ENCODE data around the gene POLG.

Gene POLG

DNA sequence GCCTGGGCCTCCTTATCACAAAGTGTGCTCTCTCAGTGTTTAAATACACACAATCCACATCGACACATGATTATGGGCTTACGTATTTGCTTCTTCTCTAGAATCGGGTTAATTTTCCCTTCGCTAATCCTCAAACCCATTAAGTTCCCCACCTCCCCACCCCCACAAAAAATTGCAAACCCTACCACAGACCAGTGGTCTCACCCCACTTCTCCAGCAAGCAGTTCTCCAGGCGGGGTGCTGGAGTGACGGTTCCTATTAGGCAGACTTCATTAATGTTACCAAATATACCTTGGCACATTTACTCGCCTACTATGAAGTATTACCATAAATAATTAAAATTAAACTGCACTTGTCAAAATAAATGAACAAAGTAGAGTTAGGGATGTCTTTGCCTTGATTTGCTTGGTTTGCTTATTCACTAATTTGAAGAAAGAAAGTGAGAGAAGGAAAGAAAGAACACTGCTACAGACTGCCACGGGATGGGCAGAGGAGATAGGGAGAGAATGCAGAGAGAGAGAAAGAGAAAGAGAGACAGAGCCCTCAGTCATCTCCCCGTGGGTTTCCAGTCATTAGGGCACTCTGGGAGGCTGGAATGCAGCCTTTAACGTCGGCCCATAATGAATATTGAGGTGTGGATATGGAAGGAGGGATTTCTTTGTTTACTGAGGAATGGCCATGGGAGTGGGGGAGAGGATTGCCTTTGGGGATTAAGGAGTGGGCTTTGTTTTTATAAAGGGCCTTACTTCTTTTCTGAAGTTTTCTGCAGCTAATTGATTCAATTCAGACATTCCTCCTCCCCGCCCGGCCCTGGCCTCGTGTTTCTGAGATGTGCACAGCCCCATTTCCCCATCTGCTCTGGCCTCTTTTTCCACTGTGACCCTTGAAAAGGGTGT, 39.7 kb upstream of the POLG start:
- Histone ChIP-seq H2AFZ (no peak overlapping the region), H3K79me2 (no peaks in the 10 kb centered on the region), H3K36me3 (ENCODE audit: control insufficient read depth, insufficient read depth, low read length) (no peaks in the 10 kb centered on the region), H3K9ac (no peak overlapping the region), H3K27ac (no peak overlapping the region), H3K4me3 (ENCODE audit: low read depth, low read length) (no peak overlapping the region), H3K9me3 (ENCODE audit: control insufficient read depth, low read length) (no peaks in the 10 kb centered on the region), H3K4me2 (ENCODE audit: low read length) (no peak overlapping the region), H3K27me3 (ENCODE audit: control insufficient read depth, insufficient read depth, low read length) (peaks cover 11% of the 10 kb centered on the region), H3K4me1 (no peaks in the 10 kb centered on the region)
- TF ChIP-seq, protein P1, sequence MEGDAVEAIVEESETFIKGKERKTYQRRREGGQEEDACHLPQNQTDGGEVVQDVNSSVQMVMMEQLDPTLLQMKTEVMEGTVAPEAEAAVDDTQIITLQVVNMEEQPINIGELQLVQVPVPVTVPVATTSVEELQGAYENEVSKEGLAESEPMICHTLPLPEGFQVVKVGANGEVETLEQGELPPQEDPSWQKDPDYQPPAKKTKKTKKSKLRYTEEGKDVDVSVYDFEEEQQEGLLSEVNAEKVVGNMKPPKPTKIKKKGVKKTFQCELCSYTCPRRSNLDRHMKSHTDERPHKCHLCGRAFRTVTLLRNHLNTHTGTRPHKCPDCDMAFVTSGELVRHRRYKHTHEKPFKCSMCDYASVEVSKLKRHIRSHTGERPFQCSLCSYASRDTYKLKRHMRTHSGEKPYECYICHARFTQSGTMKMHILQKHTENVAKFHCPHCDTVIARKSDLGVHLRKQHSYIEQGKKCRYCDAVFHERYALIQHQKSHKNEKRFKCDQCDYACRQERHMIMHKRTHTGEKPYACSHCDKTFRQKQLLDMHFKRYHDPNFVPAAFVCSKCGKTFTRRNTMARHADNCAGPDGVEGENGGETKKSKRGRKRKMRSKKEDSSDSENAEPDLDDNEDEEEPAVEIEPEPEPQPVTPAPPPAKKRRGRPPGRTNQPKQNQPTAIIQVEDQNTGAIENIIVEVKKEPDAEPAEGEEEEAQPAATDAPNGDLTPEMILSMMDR (IDR thresholded peaks at IDR 0.05) = no peak

DNA sequence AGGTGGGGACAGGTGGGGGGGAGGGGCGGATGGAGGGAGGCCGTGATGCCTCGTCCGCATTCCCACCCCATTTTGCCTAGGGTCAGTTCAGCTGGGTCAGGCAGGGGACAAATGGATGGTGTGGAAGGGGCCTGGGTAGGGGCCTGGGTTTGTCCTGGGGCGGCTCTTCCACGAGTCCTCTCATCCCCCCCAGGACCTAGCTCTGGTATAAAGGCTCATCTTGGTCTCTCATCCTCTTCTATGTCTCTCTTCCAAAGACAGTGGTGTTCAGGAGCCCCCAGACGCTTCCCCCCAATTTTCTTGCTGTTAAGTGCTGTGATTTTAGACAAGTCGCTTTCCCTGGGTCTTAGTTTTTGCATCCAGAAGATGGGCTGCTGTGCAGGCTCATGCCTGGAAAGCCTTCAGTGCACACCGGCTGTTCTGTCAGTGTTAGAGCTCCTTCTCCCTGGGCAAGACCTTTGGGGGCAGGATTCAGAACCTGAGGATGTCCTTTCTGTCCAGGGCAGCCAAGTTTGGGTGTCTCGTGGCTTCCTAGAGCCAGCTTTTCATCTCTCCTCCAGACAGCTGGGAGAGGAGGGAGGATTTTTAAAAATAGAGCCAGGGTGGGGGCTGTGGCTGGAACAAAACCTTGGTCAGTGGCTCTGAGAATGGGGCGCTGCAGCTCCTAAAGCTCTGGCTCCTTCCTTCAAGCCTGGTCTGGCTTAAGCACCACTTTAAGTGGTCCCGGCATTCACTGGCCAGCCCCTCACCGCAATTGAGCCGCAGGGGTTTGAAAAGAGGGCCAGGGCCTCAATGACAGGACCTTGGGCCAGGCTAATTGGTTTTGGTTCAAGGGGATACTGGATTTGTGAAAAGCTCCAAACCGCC, 37.7 kb upstream of the POLG start:
- H3K36me3 ChIP-seq (ENCODE audit: control insufficient read depth, insufficient read depth, low read length) = no peaks in the 10 kb centered on the region
- no peak overlapping the region for H3K4me3 ChIP-seq (ENCODE audit: low read depth, low read length)
- no peaks in the 10 kb centered on the region for H3K4me1 ChIP-seq
- H3K9me3 ChIP-seq (ENCODE audit: control insufficient read depth, low read length) = no peaks in the 10 kb centered on the region
- H3K9ac ChIP-seq = no peak overlapping the region
- H3K27me3 ChIP-seq (ENCODE audit: control insufficient read depth, insufficient read depth, low read length) = peaks cover 9% of the 10 kb centered on the region
- TF ChIP-seq, protein P1 (IDR thresholded peaks at IDR 0.05) = no peak
- H3K4me2 ChIP-seq (ENCODE audit: low read length) = no peak overlapping the region
- no peak overlapping the region for H3K27ac ChIP-seq
- H3K79me2 ChIP-seq = no peaks in the 10 kb centered on the region
- H2AFZ ChIP-seq = no peak overlapping the region

DNA sequence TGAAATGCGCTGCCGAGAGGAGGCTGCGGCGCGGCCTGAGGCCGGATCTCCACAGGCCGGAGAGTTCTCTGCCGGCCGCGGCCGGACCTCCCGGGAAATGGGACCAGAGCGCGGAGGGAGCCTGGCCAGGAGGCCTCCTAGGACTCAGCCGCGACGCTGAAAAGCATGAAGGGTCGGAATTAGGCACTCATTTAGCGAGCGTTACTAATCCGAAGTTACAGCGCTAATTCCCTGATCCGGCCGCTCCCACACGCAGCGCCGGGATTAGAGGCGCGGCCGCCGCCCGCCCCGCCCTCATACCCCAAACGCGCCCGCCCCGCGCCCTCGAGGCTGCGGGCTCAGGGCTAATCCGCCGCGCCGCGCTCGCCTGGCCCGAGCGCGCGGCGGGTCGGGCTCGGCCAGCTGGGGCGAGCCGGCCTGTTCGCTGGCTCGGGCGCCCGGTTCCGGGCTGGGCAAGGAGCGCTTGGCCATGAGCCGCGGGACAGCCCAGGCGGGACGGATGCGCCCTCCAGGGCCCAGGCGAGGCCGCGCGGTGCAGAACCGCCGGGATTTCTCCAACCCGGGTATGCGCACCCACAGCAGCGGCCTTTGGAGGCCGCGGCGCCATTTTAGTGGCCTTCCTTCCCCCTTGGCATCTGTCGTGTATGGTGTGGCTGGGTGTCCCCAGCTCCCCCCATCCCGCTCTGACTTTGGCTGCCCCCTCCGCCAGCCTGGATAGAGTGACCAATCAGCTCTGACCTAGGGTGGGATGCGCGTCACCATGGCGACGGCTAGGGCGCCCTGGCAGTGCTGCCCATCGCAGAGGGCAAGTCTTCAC, 36.8 kb upstream of the POLG start:
- Histone ChIP-seq H3K79me2 (no peaks in the 10 kb centered on the region), H3K4me3 (ENCODE audit: low read depth, low read length) (no peak overlapping the region), H2AFZ (no peak overlapping the region), H3K9me3 (ENCODE audit: control insufficient read depth, low read length) (no peaks in the 10 kb centered on the region), H3K27ac (no peak overlapping the region), H3K4me2 (ENCODE audit: low read length) (peak overlapping the region; percentile 42), H3K27me3 (ENCODE audit: control insufficient read depth, insufficient read depth, low read length) (peaks cover 14% of the 10 kb centered on the region), H3K36me3 (ENCODE audit: control insufficient read depth, insufficient read depth, low read length) (no peaks in the 10 kb centered on the region), H3K9ac (no peak overlapping the region), H3K4me1 (no peaks in the 10 kb centered on the region)
- TF ChIP-seq, protein P1 (IDR thresholded peaks at IDR 0.05) = no peak

GRCh38 chr15:89370978-89371227, 36.3 kb upstream of the POLG start:
- TF ChIP-seq, protein P1 (IDR thresholded peaks at IDR 0.05) = no peak
- Histone ChIP-seq H3K4me2 (ENCODE audit: low read length) (peak overlapping the region; percentile 42), H3K4me3 (ENCODE audit: low read depth, low read length) (no peak overlapping the region), H3K79me2 (no peaks in the 10 kb centered on the region), H3K4me1 (no peaks in the 10 kb centered on the region), H3K27me3 (ENCODE audit: control insufficient read depth, insufficient read depth, low read length) (peaks cover 14% of the 10 kb centered on the region), H3K27ac (no peak overlapping the region), H3K9ac (no peak overlapping the region), H3K9me3 (ENCODE audit: control insufficient read depth, low read length) (no peaks in the 10 kb centered on the region), H3K36me3 (ENCODE audit: control insufficient read depth, insufficient read depth, low read length) (no peaks in the 10 kb centered on the region), H2AFZ (no peak overlapping the region)

Data from parathyroid adenoma (tissue), 2 donors.